Measurements from ENCODE around the gene PEX11A.

Gene PEX11A

GRCh38 chr15:89674526-89674925, 16.0 kb downstream of the PEX11A start:
- no peak for DNase-seq

GRCh38 chr15:89673165-89673512, 17.4 kb downstream of the PEX11A start:
- DNase-seq, result peak; percentile 46

GRCh38 chr15:89672221-89673164, 18.1 kb downstream of the PEX11A start:
- DNase-seq, result no peak

- DNase-seq, result no peak
Observed at GRCh38 chr15:89671687-89672086, 18.9 kb downstream of the PEX11A start.

GRCh38 chr15:89670971-89671560, 19.5 kb downstream of the PEX11A start:
- DNase-seq, result no peak

GRCh38 chr15:89669941-89670340, 20.6 kb downstream of the PEX11A start:
- no peak for DNase-seq

GRCh38 chr15:89669309-89669865, 21.2 kb downstream of the PEX11A start:
- no peak for DNase-seq

GRCh38 chr15:89668171-89668570, 22.4 kb downstream of the PEX11A start:
- no peak for DNase-seq

GRCh38 chr15:89667706-89667960, 22.9 kb downstream of the PEX11A start:
- DNase-seq, result no peak

- DNase-seq, result no peak
Observed at GRCh38 chr15:89666858-89667705, 23.5 kb downstream of the PEX11A start.

- DNase-seq, result no peak
Observed at GRCh38 chr15:89666184-89666857, 24.2 kb downstream of the PEX11A start.

- DNase-seq, result peak; percentile 16
Observed at GRCh38 chr15:89665449-89666181, 24.9 kb downstream of the PEX11A start.

- DNase-seq, result no peak
Observed at GRCh38 chr15:89664441-89665350, 25.9 kb downstream of the PEX11A start.

GRCh38 chr15:89662893-89663626, 27.5 kb downstream of the PEX11A start:
- DNase-seq, result peak; percentile 63

GRCh38 chr15:89660556-89660955, 30.0 kb downstream of the PEX11A start:
- no peak for DNase-seq

GRCh38 chr15:89659295-89659694, 31.3 kb downstream of the PEX11A start:
- DNase-seq, result no peak

- no peak for DNase-seq
Observed at GRCh38 chr15:89657686-89658200, 32.8 kb downstream of the PEX11A start.

- no peak for DNase-seq
Observed at GRCh38 chr15:89656116-89656815, 34.3 kb downstream of the PEX11A start.

All from hematopoietic multipotent progenitor cell treated with erythropoietin and hydrocortisone succinate and interleukin-3 and kit ligand, for 8 days (in vitro differentiated cells).